Adrenal gland (tissue), 5 donors: ENCODE data around the gene SERPINE2.

Source experiments
- POLR2A ChIP-seq, 2 donors: fragments of 450-650 bp; IDR thresholded peaks; one replicate each; pipeline ENCODE4 v1.6.1; 2017; ENCODE audit warnings: antibody characterized with exemption in 2 of 2, mild to moderate bottlenecking in 2 of 2, moderate library complexity in 1 of 2
- TF ChIP-seq, protein P1 (sequence below), 6 experiments: fragments of 450-650 bp in 4 of 6; fragments of 200-600 bp in 2 of 6; sonication (generic) in 1 of 6; IDR thresholded peaks; 1 replicate in 5 of 6; 2 replicates in 1 of 6; pipeline versions ENCODE4 v1.5.1 to v1.8.0; 2016 to 2021; ENCODE audit warnings: antibody characterized with exemption in 6 of 6, mild to moderate bottlenecking in 2 of 6, moderate library complexity in 1 of 6
- donor health status: DM: no; HTN: no; CAD: no.

DNA sequence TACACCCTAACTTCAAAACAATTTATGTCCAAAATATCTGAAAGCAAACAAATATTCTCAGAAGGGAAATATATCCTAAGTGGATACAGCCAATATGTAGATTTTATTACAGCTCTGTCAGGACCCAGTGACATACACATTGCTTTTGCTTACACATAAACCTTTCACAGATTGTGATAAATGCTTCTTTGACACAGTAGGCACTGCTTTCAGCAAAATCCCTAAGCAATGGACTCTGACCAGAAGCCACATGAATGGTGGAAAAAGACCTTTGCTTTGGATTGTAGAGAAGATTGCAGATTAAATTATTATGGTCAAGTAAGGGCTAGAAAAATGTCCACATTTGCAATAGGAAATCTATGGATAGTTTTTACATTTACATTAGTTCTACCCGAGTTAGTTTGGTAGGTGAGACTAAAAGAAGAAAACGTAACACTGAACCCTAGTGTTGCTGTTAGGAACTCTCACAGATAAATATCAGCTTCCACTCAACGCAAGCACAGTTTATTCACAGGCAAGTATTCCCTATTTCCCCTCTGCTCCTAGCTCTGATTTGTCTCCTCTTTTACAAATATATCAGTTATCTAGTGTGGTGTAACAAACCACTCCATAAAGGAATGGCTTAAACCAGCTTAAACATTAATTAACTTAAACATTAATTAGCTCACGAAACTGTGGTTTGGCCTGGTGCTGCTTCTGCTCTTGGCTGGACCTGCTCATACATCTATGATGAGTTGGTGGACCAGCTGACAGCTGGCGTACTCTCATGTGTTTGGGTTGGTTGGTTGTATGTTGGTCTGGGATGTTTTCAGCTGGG lies 23.6 kb upstream of the SERPINE2 start:
- TF ChIP-seq, protein P1, sequence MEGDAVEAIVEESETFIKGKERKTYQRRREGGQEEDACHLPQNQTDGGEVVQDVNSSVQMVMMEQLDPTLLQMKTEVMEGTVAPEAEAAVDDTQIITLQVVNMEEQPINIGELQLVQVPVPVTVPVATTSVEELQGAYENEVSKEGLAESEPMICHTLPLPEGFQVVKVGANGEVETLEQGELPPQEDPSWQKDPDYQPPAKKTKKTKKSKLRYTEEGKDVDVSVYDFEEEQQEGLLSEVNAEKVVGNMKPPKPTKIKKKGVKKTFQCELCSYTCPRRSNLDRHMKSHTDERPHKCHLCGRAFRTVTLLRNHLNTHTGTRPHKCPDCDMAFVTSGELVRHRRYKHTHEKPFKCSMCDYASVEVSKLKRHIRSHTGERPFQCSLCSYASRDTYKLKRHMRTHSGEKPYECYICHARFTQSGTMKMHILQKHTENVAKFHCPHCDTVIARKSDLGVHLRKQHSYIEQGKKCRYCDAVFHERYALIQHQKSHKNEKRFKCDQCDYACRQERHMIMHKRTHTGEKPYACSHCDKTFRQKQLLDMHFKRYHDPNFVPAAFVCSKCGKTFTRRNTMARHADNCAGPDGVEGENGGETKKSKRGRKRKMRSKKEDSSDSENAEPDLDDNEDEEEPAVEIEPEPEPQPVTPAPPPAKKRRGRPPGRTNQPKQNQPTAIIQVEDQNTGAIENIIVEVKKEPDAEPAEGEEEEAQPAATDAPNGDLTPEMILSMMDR (IDR thresholded peaks at IDR 0.05): no peak
- TF ChIP-seq POLR2A (IDR thresholded peaks at IDR 0.05): no peak
